Measurements from ENCODE around the gene CD151. TPM values are rescaled to one million over a fixed set of nuclear protein-coding genes. Genes with fewer than 3 reads are reported as not detected.
A peak's percentile ranks its signal among the peaks of the same experiment; 100 is the strongest.

Gene CD151
- total RNA-seq, 1 donor from 2014 or later = 921 TPM

- no peak for DNase-seq (ENCODE audit: low read depth)
These were observed 10.5 kb downstream of the CD151 start for GRCh38 chr11:843086-843734.

GRCh38 chr11:843818-844692, 11.3 kb downstream of the CD151 start:
- DNase-seq (ENCODE audit: low read depth) = peak; percentile 90

GRCh38 chr11:844693-845644, 12.2 kb downstream of the CD151 start:
- DNase-seq (ENCODE audit: low read depth) = peak; percentile 88

GRCh38 chr11:845872-846495, 13.2 kb downstream of the CD151 start:
- no peak for DNase-seq (ENCODE audit: low read depth)

GRCh38 chr11:846496-847098, 13.8 kb downstream of the CD151 start:
- DNase-seq (ENCODE audit: low read depth) = no peak

- DNase-seq (ENCODE audit: low read depth) = no peak
These were observed 15.1 kb downstream of the CD151 start for GRCh38 chr11:847876-848275.

- DNase-seq (ENCODE audit: low read depth) = no peak
These were observed 15.7 kb downstream of the CD151 start for GRCh38 chr11:848380-848931.

- no peak for DNase-seq (ENCODE audit: low read depth)
These were observed 16.5 kb downstream of the CD151 start for GRCh38 chr11:849104-849824.

- no peak for DNase-seq (ENCODE audit: low read depth)
These were observed 17.4 kb downstream of the CD151 start for GRCh38 chr11:849951-850774.

GRCh38 chr11:850775-851763, 18.3 kb downstream of the CD151 start:
- no peak for DNase-seq (ENCODE audit: low read depth)

GRCh38 chr11:852762-853161, 20.0 kb downstream of the CD151 start:
- DNase-seq (ENCODE audit: low read depth) = no peak

- DNase-seq (ENCODE audit: low read depth) = no peak
These were observed 21.1 kb downstream of the CD151 start for GRCh38 chr11:853682-854448.

- DNase-seq (ENCODE audit: low read depth) = no peak
These were observed 22.0 kb downstream of the CD151 start for GRCh38 chr11:854601-855329.

- no peak for DNase-seq (ENCODE audit: low read depth)
These were observed 22.6 kb downstream of the CD151 start for GRCh38 chr11:855330-855674.

GRCh38 chr11:855796-856195, 23.0 kb downstream of the CD151 start:
- DNase-seq (ENCODE audit: low read depth) = no peak

- no peak for DNase-seq (ENCODE audit: low read depth)
These were observed 23.6 kb downstream of the CD151 start for GRCh38 chr11:856397-856796.

Data from renal cortical epithelial cell (primary cell).